Heart left ventricle (tissue), 16 donors: ENCODE measurements around the gene TAF1B. TPM values are rescaled to one million over a fixed set of nuclear protein-coding genes. Genes with fewer than 3 reads are reported as not detected.

Experiments
- ATAC-seq, 4 donors: fragments of 200-7000 bp; cut with Tn5 transposase; one replicate each; pipeline ENCODE4 v1.9.1; 2020 to 2022; ENCODE audit warnings: moderate library complexity in 4 of 4, mild to moderate bottlenecking in 3 of 4, moderate number of reproducible peaks in 1 of 4
- DNase-seq, 5 donors: peaks; one replicate each; pipeline ENCODE4 v3.0.0-alpha.2; 2020
- H3K27ac ChIP-seq, 12 donors: fragments of 200-600 bp; sonication (generic) in 4 of 12; one replicate each; pipeline versions ENCODE4 v1.5.0 to v1.8.0; 2016 to 2022; ENCODE audit warnings: mild to moderate bottlenecking in 2 of 12
- H3K27me3 ChIP-seq, 9 donors: fragments of 200-600 bp; sonication (generic) in 2 of 9; one replicate each; pipeline versions ENCODE4 v1.5.1 to v1.8.0; 2016 to 2022; ENCODE audit warnings: mild to moderate bottlenecking in 3 of 9
- H3K36me3 ChIP-seq, 9 donors: fragments of 200-600 bp; sonication (generic) in 2 of 9; one replicate each; pipeline versions ENCODE4 v1.5.0 to v1.8.0; 2018 to 2022; ENCODE audit warnings: mild to moderate bottlenecking in 2 of 9
- H3K4me1 ChIP-seq, 12 donors: fragments of 200-600 bp; sonication (generic) in 4 of 12; one replicate each; pipeline versions ENCODE4 v1.5.0 to v1.8.0; 2016 to 2022; ENCODE audit warnings: mild to moderate bottlenecking in 3 of 12
- H3K4me3 ChIP-seq, 12 donors: fragments of 200-600 bp; sonication (generic) in 4 of 12; one replicate each; pipeline versions ENCODE4 v1.5.0 to v1.8.0; 2017 to 2022; ENCODE audit warnings: mild to moderate bottlenecking in 9 of 12, moderate library complexity in 4 of 12
- H3K9me3 ChIP-seq, 12 donors: fragments of 200-600 bp; sonication (generic) in 4 of 12; one replicate each; pipeline versions ENCODE4 v1.5.0 to v1.8.0; 2016 to 2022; ENCODE audit warnings: mild to moderate bottlenecking in 1 of 12
- POLR2A ChIP-seq, 2 donors: fragments of 450-650 bp; IDR thresholded peaks; one replicate each; pipeline ENCODE4 v1.6.1; 2017; ENCODE audit warnings: antibody characterized with exemption in 2 of 2, mild to moderate bottlenecking in 2 of 2, moderate library complexity in 2 of 2
- WGBS, 4 donors: extraction: QIAGEN DNeasy Blood & Tissue Kit in 2 of 4; methylation state at CpG; one replicate each; pipeline versions ENCODE4 v1.1.5 to v1.1.7; 2013 to 2018; 5-methylcytosine and 5-hydroxymethylcytosine counted together
- intact Hi-C, 10 donors: fragments of 100-400 bp; cut with DNase I; formaldehyde crosslinking; loops; one replicate each; pipeline versions ENCODE4 v1.11.1 to v1.14.2; 2022
- polyA plus RNA-seq, 2 donors: library from polyadenylated mRNA; stranded (reverse); fragments of 200-250 nt; gene quantifications; one replicate each; pipeline ENCODE4 v1.2.3, GENCODE V29; 2013
- total RNA-seq, 9 donors: library from RNA; depleted of rRNA in 2 of 9; stranded (reverse); fragments of >200 nt in 2 of 9; fragmentation: NEBNext Ultra II Directional in 3 of 9; extraction: Animal tissue kit (Norgen Biotek cat#: 25700) in 3 of 9; gene quantifications; one replicate each; pipeline versions ENCODE4 v1.1.0 to v1.2.4, GENCODE V29; 2016 to 2023
- TF ChIP-seq, protein P1 (sequence below), 12 donors: fragments of 200-600 bp; sonication (generic) in 4 of 12; IDR thresholded peaks; one replicate each; pipeline versions ENCODE4 v1.5.0 to v1.8.0; 2018 to 2022; ENCODE audit warnings: antibody characterized with exemption in 12 of 12, mild to moderate bottlenecking in 5 of 12
- donor health status: ischemic (EF 13 %, LVEDD 7.1; RV severe dilation, severe dysfunction).
- donor health status: healthy with polysubstance abuse.
- donor health status: DM: no; HTN: yes; CAD: no.
- donor health status: DM: no; HTN: no; CAD: no.
- donor health status: ischemic (EF 25% LVEDD 6.9; RV normal size, moderate dysfunction).
- donor health status: ischemic (EF 25% LVEDD 5.7; RV mildly dilated, moderate dysfunction).
- donor health status: healthy.
- donor health status: DM: yes; HTN: yes; CAD: no.
- donor health status: ischemic (EF 35%, LVEDD 5.7; RV mildly dilated, moderate dysfunction).
- donor health status: nonischemic (EF 11% LVEDD 7.7; RV severe dilation, severe dysfunction).
- donor health status: DM: yes; HTN: yes; CAD: no.
- donor health status: PGD.
- donor health status: ischemic (EF 29% LVEDD 5.4; RV normal size, mild dysfunction).
- donor health status: nonischemic (EF 23%, LVEDD 6.1; RV moderate dilation, normal function).

The TAF1B gene
- total and polyA plus RNA-seq, 11 donors, result 1.1 to 13.9 (median 4.7) TPM

DNA sequence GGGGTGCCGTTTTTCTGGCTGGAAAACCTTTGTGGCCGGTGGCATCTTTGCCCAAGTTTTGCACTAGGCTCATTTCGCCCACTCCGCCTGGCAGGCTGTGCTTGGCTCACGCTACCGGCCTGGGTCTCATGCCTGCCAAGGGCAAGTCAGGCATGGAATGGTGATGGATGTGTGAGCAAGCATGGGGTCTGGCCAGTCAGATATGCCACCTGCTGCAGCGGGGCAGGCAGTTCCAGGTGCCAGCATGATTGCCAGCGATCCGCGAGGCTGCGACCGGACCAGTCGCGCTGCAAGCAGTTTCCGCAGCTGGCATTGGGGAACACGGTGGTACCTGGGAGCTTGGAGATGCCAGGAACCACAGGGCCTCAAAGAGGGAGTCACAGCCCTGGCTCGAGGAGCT, 40.6 kb downstream of the TAF1B start:
- Histone ChIP-seq H3K9me3 (peaks cover 0 to 22% (median 10%) of the 10 kb centered on the region in 12 donors), H3K27ac (no peak overlapping the region), H3K27me3 (no peaks in the 10 kb centered on the region), H3K36me3 (peaks cover 0 to 61% (median 29%) of the 10 kb centered on the region in 9 donors), H3K4me1 (no peaks in the 10 kb centered on the region), H3K4me3 (no peak overlapping the region)
- WGBS, 4 donors, result 87 to 99% (median 97%) methylated on average over 8 to 17 of the region's 17 CpGs
- intact Hi-C loops, result no loop called here
- DNase-seq (peak in 1 of 5 donors; percentile 19), ATAC-seq (no peak)
- no peak for TF ChIP-seq POLR2A (IDR thresholded peaks at IDR 0.05)

DNA sequence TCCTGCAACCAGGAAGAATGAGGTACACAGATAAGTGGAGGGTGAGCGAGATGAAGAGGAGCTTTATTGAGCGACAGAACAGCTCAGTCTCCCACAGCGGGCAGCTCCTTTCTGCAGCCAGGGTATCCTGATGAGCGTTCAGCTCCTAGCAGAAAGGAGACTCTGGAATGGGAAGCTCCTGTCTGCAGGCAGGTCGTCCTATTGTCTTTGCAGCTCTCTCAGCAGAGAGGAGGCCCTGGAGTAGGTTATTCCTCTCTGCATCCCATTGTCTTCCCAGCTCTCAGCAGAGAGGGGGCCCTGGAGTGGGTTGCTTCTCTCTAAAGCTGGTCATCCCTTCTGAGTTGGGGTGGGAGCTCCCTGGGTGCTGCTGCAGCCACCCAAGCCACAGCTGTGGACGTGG, 41.2 kb downstream of the TAF1B start:
- no peak overlapping the region for H3K27ac ChIP-seq
- no peak for ATAC-seq

DNA sequence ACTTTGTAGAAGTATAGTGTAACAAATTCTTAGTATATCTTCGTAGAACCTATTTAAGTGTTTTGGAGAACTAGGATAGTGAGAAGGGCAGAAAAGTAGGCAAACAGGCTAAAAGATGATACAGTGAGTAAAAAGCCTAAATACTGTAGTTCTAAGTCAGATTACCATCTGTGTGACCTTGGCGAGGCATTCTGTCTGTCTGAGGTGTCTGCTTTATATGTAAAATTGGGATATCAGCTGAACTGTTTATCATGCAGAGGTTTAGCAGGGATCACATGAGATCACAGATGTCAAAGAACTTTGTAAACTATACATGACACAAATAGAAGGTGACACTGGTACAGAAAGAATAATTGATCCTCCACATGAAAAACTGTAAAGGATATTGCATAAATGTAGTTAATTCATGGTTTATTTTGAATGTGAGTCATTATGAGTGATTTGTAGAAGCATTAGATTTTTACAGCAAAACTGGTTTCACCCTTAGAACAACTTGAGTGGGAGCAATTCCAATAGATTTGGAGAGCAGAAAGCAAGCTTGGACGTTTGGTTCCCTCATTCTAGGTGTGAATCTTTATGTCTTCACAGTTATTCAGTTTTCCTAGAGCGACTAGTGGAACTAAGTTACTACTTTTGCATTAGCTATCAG, 41.9 kb downstream of the TAF1B start:
- Histone ChIP-seq H3K36me3 (peaks cover 0 to 48% (median 25%) of the 10 kb centered on the region in 9 donors), H3K9me3 (peaks cover 0 to 22% (median 10%) of the 10 kb centered on the region in 12 donors), H3K4me1 (no peaks in the 10 kb centered on the region), H3K27me3 (no peaks in the 10 kb centered on the region), H3K27ac (no peak overlapping the region), H3K4me3 (no peak overlapping the region)
- DNase-seq, result no peak
- no peak for TF ChIP-seq POLR2A (IDR thresholded peaks at IDR 0.05)
- TF ChIP-seq, protein P1, sequence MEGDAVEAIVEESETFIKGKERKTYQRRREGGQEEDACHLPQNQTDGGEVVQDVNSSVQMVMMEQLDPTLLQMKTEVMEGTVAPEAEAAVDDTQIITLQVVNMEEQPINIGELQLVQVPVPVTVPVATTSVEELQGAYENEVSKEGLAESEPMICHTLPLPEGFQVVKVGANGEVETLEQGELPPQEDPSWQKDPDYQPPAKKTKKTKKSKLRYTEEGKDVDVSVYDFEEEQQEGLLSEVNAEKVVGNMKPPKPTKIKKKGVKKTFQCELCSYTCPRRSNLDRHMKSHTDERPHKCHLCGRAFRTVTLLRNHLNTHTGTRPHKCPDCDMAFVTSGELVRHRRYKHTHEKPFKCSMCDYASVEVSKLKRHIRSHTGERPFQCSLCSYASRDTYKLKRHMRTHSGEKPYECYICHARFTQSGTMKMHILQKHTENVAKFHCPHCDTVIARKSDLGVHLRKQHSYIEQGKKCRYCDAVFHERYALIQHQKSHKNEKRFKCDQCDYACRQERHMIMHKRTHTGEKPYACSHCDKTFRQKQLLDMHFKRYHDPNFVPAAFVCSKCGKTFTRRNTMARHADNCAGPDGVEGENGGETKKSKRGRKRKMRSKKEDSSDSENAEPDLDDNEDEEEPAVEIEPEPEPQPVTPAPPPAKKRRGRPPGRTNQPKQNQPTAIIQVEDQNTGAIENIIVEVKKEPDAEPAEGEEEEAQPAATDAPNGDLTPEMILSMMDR (IDR thresholded peaks at IDR 0.05), result no peak
- WGBS, 4 donors, result 67 to 93% (median 93%) methylated on average over 4 of the region's 4 CpGs
- intact Hi-C loops, result no loop called here
- ATAC-seq, result no peak

More for the DNA sequence above, 41.2 kb downstream of the TAF1B start:
- H3K4me3 ChIP-seq, result no peak overlapping the region
- peaks cover 0 to 56% (median 29%) of the 10 kb centered on the region in 9 donors for H3K36me3 ChIP-seq
- H3K9me3 ChIP-seq, result peaks cover 0 to 22% (median 10%) of the 10 kb centered on the region in 12 donors
- H3K4me1 ChIP-seq, result no peaks in the 10 kb centered on the region
- no peak for TF ChIP-seq POLR2A (IDR thresholded peaks at IDR 0.05)
- TF ChIP-seq, protein P1 (IDR thresholded peaks at IDR 0.05), result no peak
- intact Hi-C loops, result no loop called here
- H3K27me3 ChIP-seq, result no peaks in the 10 kb centered on the region
- no peak for DNase-seq
- WGBS, 4 donors, result 94 to 98% (median 96%) methylated on average over 6 of the region's 6 CpGs

DNA sequence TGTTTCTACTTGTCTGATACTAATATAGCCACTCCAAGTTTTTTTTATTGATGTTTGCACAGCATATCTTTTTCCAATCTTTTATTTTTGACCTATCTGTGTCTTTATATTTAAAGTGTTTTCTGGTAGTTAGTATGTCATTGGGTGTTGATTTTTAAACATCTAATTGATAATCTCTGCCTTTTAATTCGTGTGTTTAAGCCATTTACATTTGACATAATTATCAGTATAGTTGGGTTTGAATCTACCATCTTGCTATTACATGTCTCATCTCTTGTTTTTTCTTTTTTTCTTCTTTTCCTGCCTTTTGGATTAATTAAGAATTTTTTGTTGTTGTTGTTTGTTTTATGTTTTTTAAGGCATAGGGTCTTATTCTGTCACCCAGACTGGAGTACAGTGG, 44.2 kb downstream of the TAF1B start:
- WGBS, 4 donors, result 93 to 100% (median 95%) methylated on average over 1 of the region's 1 CpG
- peaks cover 0 to 22% (median 10%) of the 10 kb centered on the region in 12 donors for H3K9me3 ChIP-seq
- intact Hi-C loops, result no loop called here
- H3K4me3 ChIP-seq, result no peak overlapping the region
- no peak for DNase-seq
- no peak for ATAC-seq
- TF ChIP-seq, protein P1 (IDR thresholded peaks at IDR 0.05), result no peak
- TF ChIP-seq POLR2A (IDR thresholded peaks at IDR 0.05), result no peak
- H3K27me3 ChIP-seq, result no peaks in the 10 kb centered on the region
- H3K4me1 ChIP-seq, result no peaks in the 10 kb centered on the region
- H3K27ac ChIP-seq, result no peak overlapping the region
- H3K36me3 ChIP-seq, result peaks cover 0 to 50% (median 22%) of the 10 kb centered on the region in 9 donors
